NB4 (cell line): ENCODE results near the gene AGAP1.

Experiments
- DNase-seq: peaks from one replicate; pipeline ENCODE4 v3.0.0; 2010; ENCODE audit warnings: low read depth
- H3K4me3 ChIP-seq: one replicate; pipeline ENCODE4 v1.5.1; 2011; ENCODE audit warnings: mild to moderate bottlenecking, low read depth, low read length, moderate library complexity
- MYC ChIP-seq: IDR thresholded peaks from 2 replicates; pipeline ENCODE4 v1.6.1; 2011; ENCODE audit warnings: low read depth, low read length
- POLR2A ChIP-seq: IDR thresholded peaks from 2 replicates; pipeline ENCODE4 v1.6.1; 2011; ENCODE audit warnings: mild to moderate bottlenecking; ENCODE audit not compliant: insufficient read length; ENCODE audit errors: extremely low read depth
- TF ChIP-seq, protein P1 (sequence below): IDR thresholded peaks from 2 replicates; pipeline ENCODE4 v1.6.1; 2011; ENCODE audit warnings: low read depth, low read length
- TF ChIP-seq, protein P2 (sequence below): IDR thresholded peaks from one replicate; pipeline ENCODE4 v1.5.1; 2012; ENCODE audit warnings: low read depth, low read length

Gene AGAP1

DNA sequence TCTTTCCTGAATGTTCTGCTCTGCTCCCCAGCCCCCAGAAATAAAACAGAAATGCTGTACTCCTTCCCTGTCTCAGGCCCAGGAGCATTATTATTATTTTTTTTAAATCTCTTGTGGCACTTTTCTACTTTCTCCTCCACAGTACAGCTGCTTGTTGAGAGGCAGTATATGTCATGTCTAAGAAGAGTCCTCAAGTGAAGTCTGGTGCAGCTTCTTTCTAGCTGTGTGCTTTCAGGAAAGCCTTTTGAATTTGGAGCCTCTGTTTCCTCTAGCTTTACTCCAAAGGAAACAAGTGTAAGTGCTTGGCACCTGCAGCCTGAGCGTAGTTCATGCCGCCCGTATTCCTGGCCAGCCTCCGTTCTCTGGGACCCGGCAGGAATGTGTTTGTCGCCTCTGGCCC lies 22.4 kb downstream of the AGAP1 start:
- no peak for DNase-seq
- no peak overlapping the region for H3K4me3 ChIP-seq
- TF ChIP-seq MYC (no peak), POLR2A (no peak)
- TF ChIP-seq, protein P1, sequence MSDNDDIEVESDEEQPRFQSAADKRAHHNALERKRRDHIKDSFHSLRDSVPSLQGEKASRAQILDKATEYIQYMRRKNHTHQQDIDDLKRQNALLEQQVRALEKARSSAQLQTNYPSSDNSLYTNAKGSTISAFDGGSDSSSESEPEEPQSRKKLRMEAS, result no peak
- TF ChIP-seq, protein P2, sequence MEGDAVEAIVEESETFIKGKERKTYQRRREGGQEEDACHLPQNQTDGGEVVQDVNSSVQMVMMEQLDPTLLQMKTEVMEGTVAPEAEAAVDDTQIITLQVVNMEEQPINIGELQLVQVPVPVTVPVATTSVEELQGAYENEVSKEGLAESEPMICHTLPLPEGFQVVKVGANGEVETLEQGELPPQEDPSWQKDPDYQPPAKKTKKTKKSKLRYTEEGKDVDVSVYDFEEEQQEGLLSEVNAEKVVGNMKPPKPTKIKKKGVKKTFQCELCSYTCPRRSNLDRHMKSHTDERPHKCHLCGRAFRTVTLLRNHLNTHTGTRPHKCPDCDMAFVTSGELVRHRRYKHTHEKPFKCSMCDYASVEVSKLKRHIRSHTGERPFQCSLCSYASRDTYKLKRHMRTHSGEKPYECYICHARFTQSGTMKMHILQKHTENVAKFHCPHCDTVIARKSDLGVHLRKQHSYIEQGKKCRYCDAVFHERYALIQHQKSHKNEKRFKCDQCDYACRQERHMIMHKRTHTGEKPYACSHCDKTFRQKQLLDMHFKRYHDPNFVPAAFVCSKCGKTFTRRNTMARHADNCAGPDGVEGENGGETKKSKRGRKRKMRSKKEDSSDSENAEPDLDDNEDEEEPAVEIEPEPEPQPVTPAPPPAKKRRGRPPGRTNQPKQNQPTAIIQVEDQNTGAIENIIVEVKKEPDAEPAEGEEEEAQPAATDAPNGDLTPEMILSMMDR, result no peak

DNA sequence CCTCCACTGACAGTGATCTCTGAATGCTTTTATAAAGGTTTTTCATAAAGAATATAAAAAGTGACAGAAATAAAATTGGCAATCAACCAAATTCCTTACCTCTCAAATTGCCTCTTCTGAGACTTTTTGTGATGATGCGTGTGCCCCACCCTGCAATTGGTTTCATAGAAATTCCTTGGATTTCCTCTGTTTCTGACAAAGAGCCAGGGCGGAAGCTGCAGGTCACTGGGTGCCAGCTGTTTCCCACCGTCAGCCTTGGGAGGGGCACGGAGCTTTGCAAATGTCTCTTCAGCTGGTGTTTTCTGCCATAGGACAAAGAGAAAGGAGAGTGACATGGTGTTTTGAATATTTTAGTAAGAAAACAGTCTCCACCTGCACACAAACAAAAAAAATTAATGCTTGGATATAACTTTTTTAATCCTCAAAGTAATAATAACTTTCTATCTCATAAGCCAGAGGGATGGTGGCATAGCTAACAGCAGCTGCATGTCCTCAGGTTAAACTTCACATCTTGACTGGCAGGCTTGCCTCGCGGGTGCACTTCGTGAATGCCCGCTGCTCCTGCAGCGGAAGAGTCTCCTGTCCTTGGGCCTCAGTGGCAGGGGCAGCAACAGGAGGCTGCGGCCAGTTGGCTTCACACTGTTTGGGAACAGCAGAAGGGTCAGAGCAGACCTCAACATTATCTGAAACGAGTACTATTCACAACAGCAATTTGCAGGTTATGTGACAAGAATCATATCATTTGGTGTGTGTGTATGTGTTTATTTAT lies 24.7 kb downstream of the AGAP1 start:
- no peak overlapping the region for H3K4me3 ChIP-seq
- no peak for DNase-seq
- TF ChIP-seq POLR2A, result no peak
- TF ChIP-seq, protein P1, result no peak
- no peak for TF ChIP-seq MYC
- TF ChIP-seq, protein P2, result no peak

DNA sequence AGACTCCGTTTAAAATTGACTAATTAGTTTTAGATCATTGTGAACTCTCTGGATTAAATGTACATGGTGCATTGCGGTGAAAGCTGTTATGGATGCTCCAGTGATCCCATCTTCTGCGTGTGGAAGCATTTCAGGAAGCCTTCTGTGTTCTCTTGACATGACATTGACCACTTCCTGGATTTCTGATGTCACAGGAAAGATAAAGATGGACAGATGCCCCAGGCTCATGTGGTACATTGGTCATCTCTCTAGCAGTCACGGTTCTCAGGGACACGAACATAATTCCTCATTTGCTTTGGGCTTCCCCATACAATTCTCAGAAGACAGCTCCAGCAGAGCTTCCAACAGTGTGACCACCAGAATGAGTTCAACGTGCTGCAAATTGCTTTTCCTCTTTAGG lies 26.9 kb downstream of the AGAP1 start:
- TF ChIP-seq, protein P1, result no peak
- TF ChIP-seq, protein P2, result no peak
- TF ChIP-seq MYC (no peak), POLR2A (no peak)
- no peak for DNase-seq
- H3K4me3 ChIP-seq, result no peak overlapping the region

DNA sequence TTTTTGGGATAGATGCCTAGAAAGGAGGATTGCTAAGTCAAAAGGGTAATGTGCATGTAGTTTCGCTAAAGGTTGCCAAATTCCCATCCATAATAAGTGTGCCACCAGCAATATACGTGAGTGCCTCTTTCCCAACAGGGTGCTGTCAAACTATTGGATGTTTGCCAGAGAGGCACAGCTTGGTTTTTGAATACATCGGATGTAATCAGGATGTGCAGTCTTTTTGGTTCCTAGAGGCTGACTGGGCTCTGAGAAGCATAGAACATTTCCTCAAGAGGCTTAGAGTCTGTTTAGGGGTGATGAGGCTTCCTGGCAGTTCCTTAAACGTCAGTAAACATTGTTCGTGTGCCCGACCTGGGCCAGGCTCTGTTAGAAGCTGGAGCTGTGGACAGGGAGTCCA lies 28.0 kb downstream of the AGAP1 start:
- H3K4me3 ChIP-seq, result no peak overlapping the region
- DNase-seq, result no peak
- TF ChIP-seq POLR2A (no peak), MYC (no peak)

DNA sequence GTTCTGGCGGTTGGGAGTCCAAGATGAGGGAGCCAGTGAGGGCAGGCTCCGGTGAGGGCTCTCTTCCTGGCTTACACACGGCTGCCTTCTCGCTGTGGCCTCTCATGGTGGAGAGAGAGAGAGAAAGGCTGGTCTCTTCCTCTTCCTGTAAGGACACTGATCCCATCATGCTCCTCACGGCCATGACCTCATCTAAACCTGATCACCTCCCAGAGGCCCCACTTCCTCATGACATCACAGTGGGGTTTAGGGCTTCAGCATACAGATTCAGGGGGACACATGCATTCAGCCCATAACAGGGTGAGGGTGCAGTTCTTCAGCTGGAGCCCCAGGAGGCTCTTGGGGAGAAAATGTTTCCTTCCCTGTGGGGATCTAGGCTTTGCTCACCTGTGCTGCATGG lies 29.2 kb downstream of the AGAP1 start:
- TF ChIP-seq, protein P2, result no peak
- TF ChIP-seq, protein P1, result no peak
- TF ChIP-seq MYC (no peak), POLR2A (no peak)
- peak; percentile 25 for DNase-seq
- no peak overlapping the region for H3K4me3 ChIP-seq

DNA sequence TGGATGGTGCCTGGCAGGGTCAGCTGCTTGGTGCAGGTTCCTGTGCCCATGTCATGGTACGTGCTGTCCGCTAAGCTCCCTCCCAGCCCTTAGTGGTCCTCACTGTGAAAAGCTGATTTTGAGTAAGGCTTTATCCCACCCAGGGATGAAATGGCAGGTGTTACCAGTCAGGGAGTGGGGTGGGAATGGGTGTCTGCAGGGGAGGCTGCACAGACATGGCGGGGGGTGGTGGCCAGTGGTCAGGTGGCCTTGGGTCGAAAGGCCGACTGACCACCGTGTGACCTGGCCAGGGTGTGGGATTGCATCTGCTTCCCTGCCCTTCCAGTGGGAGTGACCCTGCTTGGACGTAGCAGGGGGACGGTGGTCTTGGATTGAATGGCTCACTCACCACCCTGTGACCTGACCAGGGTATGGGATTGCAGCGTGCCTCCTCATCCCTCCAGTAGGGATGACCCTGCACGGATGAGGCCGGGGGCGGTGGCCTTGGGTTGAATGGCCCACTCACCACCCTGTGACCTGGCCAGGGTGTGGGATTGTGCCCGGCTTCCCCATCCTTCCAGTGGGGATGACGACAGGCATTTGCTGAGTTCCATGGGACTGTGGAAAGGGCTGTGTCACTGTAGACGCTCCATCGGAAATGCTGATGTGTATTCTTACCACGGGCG lies 29.8 kb downstream of the AGAP1 start:
- H3K4me3 ChIP-seq, result no peak overlapping the region
- DNase-seq, result no peak
- TF ChIP-seq, protein P2, result no peak
- no peak for TF ChIP-seq POLR2A
- no peak for TF ChIP-seq MYC
- TF ChIP-seq, protein P1, result no peak
